H1 (cell line): ENCODE data around the gene GLRA1. TPM values are rescaled to one million over a fixed set of nuclear protein-coding genes. Genes with fewer than 3 reads are reported as not detected.

Experiments used
- CTCF ChIA-PET: fragments of 300-600 bp; sonication (Branson Sonifier 250); formaldehyde crosslinking; loops from one replicate; lab custom pipeline; 2021; ENCODE audit not compliant: partially characterized antibody; lab: Charles Lee
- POLR2A ChIA-PET: fragments of 300-600 bp; sonication (Branson Sonifier 250); formaldehyde crosslinking; loops from one replicate; lab custom pipeline; 2021; ENCODE audit warnings: inconsistent platforms; ENCODE audit not compliant: partially characterized antibody; lab: Charles Lee
- DNase-seq, 2 experiments: peaks; one replicate each; pipeline versions ENCODE4 v3.0.0 to v3.0.0-alpha.2; 2010 to 2022; ENCODE audit warnings: low spot score in 2 of 2, low read depth in 1 of 2, mixed read lengths in 1 of 2
- FAIRE-seq: peaks from 2 replicates; lab custom pipeline; 2011; peaks lifted over from hg19 to GRCh38; lab: Jason Lieb, UNC
- H2AFZ ChIP-seq: 2 replicates; pipeline ENCODE4 v1.8.1; 2012; ENCODE audit warnings: low read length, inconsistent platforms
- H2AK5ac ChIP-seq: 2 replicates; pipeline ENCODE4 v1.6.1; 2013; ENCODE audit warnings: low read depth, low read length
- H2BK120ac ChIP-seq: replicated peaks from 2 replicates; pipeline ENCODE3; 2013; ENCODE audit warnings: low read depth, low read length, inconsistent platforms
- H2BK12ac ChIP-seq: 2 replicates; pipeline ENCODE4 v1.6.1; 2013; ENCODE audit warnings: low read depth, low read length
- H2BK15ac ChIP-seq: 2 replicates; pipeline ENCODE4 v1.6.1; 2013; ENCODE audit warnings: low read length
- H2BK20ac ChIP-seq: 2 replicates; pipeline ENCODE4 v1.6.1; 2013; ENCODE audit warnings: low read length
- H2BK5ac ChIP-seq: 2 replicates; pipeline ENCODE4 v1.6.1; 2013; ENCODE audit warnings: low read depth, low read length
- H3K14ac ChIP-seq: 2 replicates; pipeline ENCODE4 v1.6.1; 2013; ENCODE audit warnings: inconsistent platforms; ENCODE audit not compliant: insufficient read length
- H3K18ac ChIP-seq: 2 replicates; pipeline ENCODE4 v1.6.1; 2013; ENCODE audit warnings: low read length; ENCODE audit errors: extremely low read depth
- H3K23ac ChIP-seq: 2 replicates; pipeline ENCODE4 v1.6.1; 2013; ENCODE audit warnings: inconsistent platforms; ENCODE audit not compliant: insufficient read length
- H3K23me2 ChIP-seq: 2 replicates; pipeline ENCODE4 v1.6.1; 2013; ENCODE audit warnings: low read depth, low read length
- H3K27ac ChIP-seq: 2 replicates; pipeline ENCODE4 v1.6.1; 2011; ENCODE audit warnings: low read depth, low read length, inconsistent platforms
- H3K27me3 ChIP-seq, 4 experiments: replicated peaks in 1 of 4; 1 replicate in 1 of 4; 2 replicates in 3 of 4; pipeline versions ENCODE4 v1.6.1 to v1.8.1; 2011 to 2013; ENCODE audit warnings: low read length in 3 of 4, mild to moderate bottlenecking in 3 of 4, inconsistent platforms in 2 of 4, mixed read lengths in 2 of 4, moderate library complexity in 1 of 4; ENCODE audit not compliant: control insufficient read depth in 3 of 4, insufficient read depth in 3 of 4; ENCODE audit errors: extremely low read depth in 1 of 4
- H3K36me3 ChIP-seq, 4 experiments: 2 replicates each; pipeline versions ENCODE4 v1.6.1 to v1.8.1; 2011 to 2013; ENCODE audit warnings: mild to moderate bottlenecking in 4 of 4, low read length in 3 of 4, moderate library complexity in 2 of 4, control low read depth in 1 of 4, inconsistent platforms in 1 of 4; ENCODE audit not compliant: insufficient read depth in 4 of 4, control insufficient read depth in 2 of 4
- H3K4ac ChIP-seq: replicated peaks from 2 replicates; pipeline ENCODE3; 2013; ENCODE audit warnings: low read length, low read depth, mixed read lengths, inconsistent platforms; ENCODE audit not compliant: insufficient read length
- H3K4me1 ChIP-seq, 4 experiments: replicated peaks in 1 of 4; 1 replicate in 1 of 4; 2 replicates in 3 of 4; pipeline versions ENCODE4 v1.6.1 to v1.8.1; 2011 to 2013; ENCODE audit warnings: low read length in 3 of 4, inconsistent platforms in 2 of 4, mixed read lengths in 1 of 4; ENCODE audit not compliant: insufficient read depth in 4 of 4, control insufficient read depth in 3 of 4
- H3K4me2 ChIP-seq, 2 experiments: 2 replicates each; pipeline versions ENCODE4 v1.6.1 to v1.8.1; 2011 to 2013; ENCODE audit warnings: low read depth in 2 of 2, low read length in 2 of 2, control low read depth in 1 of 2, inconsistent platforms in 1 of 2, mild to moderate bottlenecking in 1 of 2; ENCODE audit not compliant: insufficient read depth in 1 of 2
- H3K4me3 ChIP-seq, 4 experiments: fragments of 200-600, 300-600 bp in 1 of 4; sonication (generic), shearing (Covaris generic), sonication (Bioruptor Twin) in 1 of 4; 2 replicates each; pipeline versions ENCODE4 v1.5.1 to v1.8.1; 2011 to 2016; ENCODE audit warnings: low read length in 4 of 4, low read depth in 3 of 4, control low read depth in 2 of 4, inconsistent platforms in 2 of 4, mild to moderate bottlenecking in 2 of 4, mixed read lengths in 1 of 4, moderate library complexity in 1 of 4; ENCODE audit not compliant: insufficient read depth in 2 of 4; ENCODE audit errors: extremely low read depth in 1 of 4
- H3K56ac ChIP-seq: replicated peaks from 2 replicates; pipeline ENCODE3; 2013; ENCODE audit warnings: low read depth, mild to moderate bottlenecking, mixed read lengths, low read length, inconsistent platforms; ENCODE audit not compliant: insufficient read length
- H3K79me1 ChIP-seq: 2 replicates; pipeline ENCODE4 v1.6.1; 2013; ENCODE audit warnings: low read depth, low read length, control low read depth
- H3K79me2 ChIP-seq, 2 experiments: 2 replicates each; pipeline versions ENCODE4 v1.6.1 to v1.8.1; 2012 to 2013; ENCODE audit warnings: low read length in 2 of 2, mild to moderate bottlenecking in 2 of 2, inconsistent platforms in 1 of 2; ENCODE audit not compliant: insufficient read depth in 2 of 2, control insufficient read depth in 1 of 2
- H3K9ac ChIP-seq, 4 experiments: replicated peaks in 1 of 4; 1 replicate in 1 of 4; 2 replicates in 3 of 4; pipeline versions ENCODE4 v1.6.1 to v1.8.1; 2011 to 2013; ENCODE audit warnings: low read depth in 3 of 4, low read length in 3 of 4, control low read depth in 2 of 4, mild to moderate bottlenecking in 2 of 4, moderate library complexity in 2 of 4, inconsistent platforms in 1 of 4; ENCODE audit errors: extremely low read depth in 1 of 4
- H3K9me3 ChIP-seq, 2 experiments: 2 replicates each; pipeline versions ENCODE4 v1.6.1 to v1.8.1; 2012 to 2013; ENCODE audit warnings: mild to moderate bottlenecking in 2 of 2, moderate library complexity in 2 of 2, control low read depth in 1 of 2, inconsistent platforms in 1 of 2, low read depth in 1 of 2, low read length in 1 of 2, mixed read lengths in 1 of 2; ENCODE audit not compliant: insufficient read depth in 2 of 2
- H4K20me1 ChIP-seq, 2 experiments: replicated peaks in 1 of 2; 2 replicates each; pipeline versions ENCODE3 to v1.8.1; 2011 to 2013; ENCODE audit warnings: inconsistent platforms in 2 of 2, low read length in 2 of 2, mild to moderate bottlenecking in 1 of 2; ENCODE audit not compliant: insufficient read depth in 2 of 2, control insufficient read depth in 1 of 2
- H4K5ac ChIP-seq: 2 replicates; pipeline ENCODE4 v1.6.1; 2013; ENCODE audit warnings: low read length, low read depth, mixed read lengths, inconsistent platforms; ENCODE audit not compliant: insufficient read length
- H4K8ac ChIP-seq: 2 replicates; pipeline ENCODE4 v1.8.0; 2013; ENCODE audit warnings: mild to moderate bottlenecking, moderate library complexity, low read length, inconsistent platforms; ENCODE audit not compliant: insufficient read depth; ENCODE audit errors: extremely low read depth
- H4K91ac ChIP-seq: replicated peaks from 2 replicates; pipeline ENCODE3; 2013; ENCODE audit warnings: low read length, mixed read lengths, inconsistent platforms; ENCODE audit not compliant: insufficient read length
- ATF2 ChIP-seq: IDR thresholded peaks from 2 replicates; pipeline ENCODE4 v1.6.1; 2012; ENCODE audit warnings: low read length, inconsistent platforms
- CHD2 ChIP-seq: IDR thresholded peaks from 2 replicates; pipeline ENCODE4 v1.6.1; 2012; ENCODE audit warnings: low read length, improper control_type of control experiment
- HDAC2 ChIP-seq, 2 experiments: fragments of 300-600 bp in 1 of 2; sonication (generic) in 1 of 2; IDR thresholded peaks; 2 replicates each; pipeline ENCODE4 v1.6.1; 2011 to 2012; ENCODE audit warnings: low read depth in 2 of 2, low read length in 2 of 2, mild to moderate bottlenecking in 2 of 2, moderate library complexity in 2 of 2, borderline replicate concordance in 1 of 2, inconsistent platforms in 1 of 2
- KDM1A ChIP-seq: fragments of 200-600, 300-600 bp; sonication (generic); IDR thresholded peaks from 2 replicates; pipeline ENCODE4 v1.7.1; 2016; ENCODE audit warnings: mild to moderate bottlenecking, low read length, borderline replicate concordance
- KDM4A ChIP-seq: IDR thresholded peaks from one replicate; pipeline ENCODE4 v1.7.1; 2012; ENCODE audit warnings: low read depth, mild to moderate bottlenecking, moderate library complexity, low read length, inconsistent platforms; ENCODE audit not compliant: severe bottlenecking
- MAFK ChIP-seq: IDR thresholded peaks from 2 replicates; pipeline ENCODE4 v1.6.1; 2012; ENCODE audit warnings: low read depth, mild to moderate bottlenecking, improper control_type of control experiment, low read length
- RBBP5 ChIP-seq: IDR thresholded peaks from 2 replicates; pipeline ENCODE4 v1.7.1; 2012; ENCODE audit warnings: low read depth, mild to moderate bottlenecking, inconsistent platforms, low read length, moderate library complexity, borderline replicate concordance
- RFX5 ChIP-seq: IDR thresholded peaks from 2 replicates; pipeline ENCODE4 v1.6.1; 2011; ENCODE audit warnings: low read depth, low read length, improper control_type of control experiment, borderline replicate concordance
- SIX5 ChIP-seq: IDR thresholded peaks from 2 replicates; pipeline ENCODE4 v1.6.1; 2011; ENCODE audit warnings: mild to moderate bottlenecking, low read depth, low read length
- SP4 ChIP-seq: IDR thresholded peaks from 2 replicates; pipeline ENCODE4 v1.6.1; 2012; ENCODE audit warnings: low read length, inconsistent platforms
- YY1 ChIP-seq: IDR thresholded peaks from 2 replicates; pipeline ENCODE4 v1.6.1; 2011; ENCODE audit warnings: low read depth, mild to moderate bottlenecking, low read length
- polyA plus RNA-seq, 7 experiments: library from polyadenylated mRNA; depleted of rRNA in 3 of 7; stranded (reverse) in 5 of 7; unstranded in 2 of 7; fragments of >200 nt in 5 of 7; fragments of 200-250 nt in 2 of 7; gene quantifications; 1 replicate in 5 of 7; 2 replicates in 1 of 7; 4 replicates in 1 of 7; pipeline versions ENCODE4 v1.2.1 to v1.2.3, GENCODE V29; 2011 to 2013; ENCODE audit warnings: missing spikeins in 2 of 7, mixed read lengths in 2 of 7
- total RNA-seq: library from RNA; stranded (reverse); fragmentation: NEBNext Ultra II Directional; extraction: Animal tissue kit (Norgen Biotek cat#: 25700); gene quantifications from 2 replicates; pipeline ENCODE4 v1.2.1, GENCODE V29; 2021
- TF ChIP-seq, protein P1 (sequence below): IDR thresholded peaks from 2 replicates; pipeline ENCODE4 v1.6.1; 2011; ENCODE audit warnings: low read depth, mild to moderate bottlenecking, low read length; ENCODE audit not compliant: insufficient read depth

Gene GLRA1
- total and polyA plus RNA-seq, 2 of the 8 experiments (the other 6 are each of a cell fraction or from before 2014, with no cell fraction given) = not detected

- no peak for FAIRE-seq
- H4K5ac ChIP-seq = no peak overlapping the region
- CTCF ChIA-PET = interaction anchor here (0.6 to 4.0 kb wide), 4 partner anchors 14 to 233 kb away, joined by 3 to 22 read pairs (median 4); partner anchors contain the start of gene GLRA1
These were observed 13.6 kb downstream of the GLRA1 start for GRCh38 chr5:151911011-151911410.

More at GRCh38 chr5:151911011-151911410, 13.6 kb downstream of the GLRA1 start:
- Histone ChIP-seq H4K8ac (no peak overlapping the region), H3K4me3 (no peak overlapping the region), H2BK5ac (no peak overlapping the region), H3K23ac (no peak overlapping the region), H2BK120ac (no peak overlapping the region), H2BK12ac (no peak overlapping the region), H3K4me2 (no peak overlapping the region), H2BK20ac (no peak overlapping the region), H3K79me2 (no peaks in the 10 kb centered on the region), H3K36me3 (no peaks in the 10 kb centered on the region), H4K20me1 (no peaks in the 10 kb centered on the region), H3K27me3 (peaks cover 4 to 33% (median 23%) of the 10 kb centered on the region in 4 experiments), H3K18ac (no peak overlapping the region), H2BK15ac (no peak overlapping the region), H2AK5ac (no peak overlapping the region), H3K4me1 (peaks cover 0 to 2% (median 0%) of the 10 kb centered on the region in 4 experiments; a peak in 1 of 7 replicates), H3K79me1 (no peaks in the 10 kb centered on the region), H3K9ac (no peak overlapping the region), H2AFZ (no peak overlapping the region), H4K91ac (no peak overlapping the region), H3K9me3 (no peaks in the 10 kb centered on the region), H3K56ac (no peak overlapping the region), H3K23me2 (no peaks in the 10 kb centered on the region), H3K14ac (no peak overlapping the region), H3K4ac (no peak overlapping the region), H3K27ac (no peak overlapping the region)
- TF ChIP-seq RBBP5 (no peak), YY1 (no peak), KDM1A (no peak), ATF2 (no peak), KDM4A (no peak), MAFK (no peak), CHD2 (no peak), HDAC2 (IDR thresholded peaks at IDR 0.05; ENCODE audit: borderline replicate concordance in 1 of 2, low read depth in 2 of 2, low read length in 2 of 2) (no peak), RFX5 (no peak), SIX5 (no peak), SP4 (no peak)
- TF ChIP-seq, protein P1, sequence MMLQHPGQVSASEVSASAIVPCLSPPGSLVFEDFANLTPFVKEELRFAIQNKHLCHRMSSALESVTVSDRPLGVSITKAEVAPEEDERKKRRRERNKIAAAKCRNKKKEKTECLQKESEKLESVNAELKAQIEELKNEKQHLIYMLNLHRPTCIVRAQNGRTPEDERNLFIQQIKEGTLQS = no peak
- DNase-seq = no peak
- POLR2A ChIA-PET = interaction anchor here (0.6 kb wide), 1 partner anchor 105 kb away, joined by 3 read pairs; no protein-coding TSS in a partner anchor
